ENCODE results near the gene KLHL8.

Gene KLHL8

GRCh38 chr4:87229979-87230378 is 9.6 kb upstream of the KLHL8 start:
- Histone ChIP-seq H3K79me2 (ENCODE audit: insufficient read depth, low read depth) (no peaks in the 10 kb centered on the region), H3K9ac (no peak overlapping the region), H3K4me3 (IDR thresholded peaks at IDR 0.05; ENCODE audit: insufficient read depth, low read depth, low read length) (no peak overlapping the region), H3K27me3 (ENCODE audit: insufficient read depth, low read depth) (no peaks in the 10 kb centered on the region), H4K20me1 (ENCODE audit: insufficient read depth) (no peaks in the 10 kb centered on the region), H3K27ac (no peak overlapping the region), H3K4me1 (ENCODE audit: low read depth, poor library complexity, severe bottlenecking) (no peaks in the 10 kb centered on the region), H2AFZ (ENCODE audit: low read depth) (no peak overlapping the region), H3K36me3 (ENCODE audit: insufficient read depth) (no peaks in the 10 kb centered on the region), H3K4me2 (no peak overlapping the region)
- TF ChIP-seq CTCF (conservative IDR thresholded peaks at IDR 0.05; ENCODE audit: low read depth, low read length) = no peak

- H3K27ac ChIP-seq = no peak overlapping the region
- H3K27me3 ChIP-seq (ENCODE audit: insufficient read depth, low read depth) = no peaks in the 10 kb centered on the region
- TF ChIP-seq CTCF (conservative IDR thresholded peaks at IDR 0.05; ENCODE audit: low read depth, low read length) = no peak
- H3K4me2 ChIP-seq = no peak overlapping the region
- no peaks in the 10 kb centered on the region for H3K4me1 ChIP-seq (ENCODE audit: low read depth, poor library complexity, severe bottlenecking)
- H3K36me3 ChIP-seq (ENCODE audit: insufficient read depth) = no peaks in the 10 kb centered on the region
- H3K9ac ChIP-seq = no peak overlapping the region
- H3K4me3 ChIP-seq (IDR thresholded peaks at IDR 0.05; ENCODE audit: insufficient read depth, low read depth, low read length) = no peak overlapping the region
- H3K79me2 ChIP-seq (ENCODE audit: insufficient read depth, low read depth) = no peaks in the 10 kb centered on the region
- no peaks in the 10 kb centered on the region for H4K20me1 ChIP-seq (ENCODE audit: insufficient read depth)
- no peak overlapping the region for H2AFZ ChIP-seq (ENCODE audit: low read depth)
Measured at GRCh38 chr4:87228262-87228860, 7.9 kb upstream of the KLHL8 start.

- Histone ChIP-seq H3K79me2 (ENCODE audit: insufficient read depth, low read depth) (no peaks in the 10 kb centered on the region), H2AFZ (ENCODE audit: low read depth) (no peak overlapping the region), H3K9ac (no peak overlapping the region), H3K36me3 (ENCODE audit: insufficient read depth) (no peaks in the 10 kb centered on the region), H4K20me1 (ENCODE audit: insufficient read depth) (no peaks in the 10 kb centered on the region), H3K4me1 (ENCODE audit: low read depth, poor library complexity, severe bottlenecking) (no peaks in the 10 kb centered on the region), H3K4me3 (IDR thresholded peaks at IDR 0.05; ENCODE audit: insufficient read depth, low read depth, low read length) (no peak overlapping the region), H3K27me3 (ENCODE audit: insufficient read depth, low read depth) (no peaks in the 10 kb centered on the region), H3K4me2 (no peak overlapping the region), H3K27ac (no peak overlapping the region)
- TF ChIP-seq CTCF (conservative IDR thresholded peaks at IDR 0.05; ENCODE audit: low read depth, low read length) = no peak
Measured at GRCh38 chr4:87227751-87228151, 7.3 kb upstream of the KLHL8 start.

- no peaks in the 10 kb centered on the region for H3K27me3 ChIP-seq (ENCODE audit: insufficient read depth, low read depth)
- H2AFZ ChIP-seq (ENCODE audit: low read depth) = no peak overlapping the region
- no peak overlapping the region for H3K27ac ChIP-seq
- peaks cover 5% of the 10 kb centered on the region for H3K4me1 ChIP-seq (ENCODE audit: low read depth, poor library complexity, severe bottlenecking)
- H3K79me2 ChIP-seq (ENCODE audit: insufficient read depth, low read depth) = no peaks in the 10 kb centered on the region
- H3K9ac ChIP-seq = no peak overlapping the region
- H3K36me3 ChIP-seq (ENCODE audit: insufficient read depth) = no peaks in the 10 kb centered on the region
- H4K20me1 ChIP-seq (ENCODE audit: insufficient read depth) = no peaks in the 10 kb centered on the region
- no peak for TF ChIP-seq CTCF (conservative IDR thresholded peaks at IDR 0.05; ENCODE audit: low read depth, low read length)
- no peak overlapping the region for H3K4me2 ChIP-seq
- no peak overlapping the region for H3K4me3 ChIP-seq (IDR thresholded peaks at IDR 0.05; ENCODE audit: insufficient read depth, low read depth, low read length)
Measured at GRCh38 chr4:87225936-87226335, 5.5 kb upstream of the KLHL8 start.

Data from KMS-11 (cell line).